GM21825 (cell line): ENCODE results near the gene DPH6.

Experiments
- ATAC-seq: cut with Tn5 transposase; IDR thresholded peaks from one replicate; pipeline ENCODE4 v1.9.1; 2021; ENCODE audit warnings: mild to moderate bottlenecking, moderate library complexity; ENCODE audit not compliant: unreplicated experiment

DPH6 gene

DNA sequence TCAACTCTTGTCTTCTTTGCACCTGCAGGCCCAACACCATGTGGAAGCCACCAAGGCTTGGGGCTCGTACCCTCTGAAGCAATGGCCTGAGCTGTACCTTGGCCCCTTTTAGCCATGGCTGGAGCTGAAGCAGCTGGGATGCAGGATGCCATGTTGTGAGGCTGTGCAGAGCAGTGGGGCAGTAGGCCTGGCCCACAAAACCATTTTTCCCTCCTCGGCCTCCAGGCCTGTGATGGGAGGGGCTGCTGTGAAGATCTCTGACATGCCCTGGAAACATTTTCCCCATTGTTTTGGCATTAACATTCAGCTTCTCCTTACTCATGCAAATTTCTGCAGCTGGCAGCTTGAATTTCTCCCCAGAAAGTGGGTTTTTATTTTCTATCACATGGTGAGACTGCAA lies 58.5 kb downstream of the DPH6 start:
- ATAC-seq, result no peak

- no peak for ATAC-seq
These were observed 59.7 kb downstream of the DPH6 start for GRCh38 chr15:35486296-35486695.

DNA sequence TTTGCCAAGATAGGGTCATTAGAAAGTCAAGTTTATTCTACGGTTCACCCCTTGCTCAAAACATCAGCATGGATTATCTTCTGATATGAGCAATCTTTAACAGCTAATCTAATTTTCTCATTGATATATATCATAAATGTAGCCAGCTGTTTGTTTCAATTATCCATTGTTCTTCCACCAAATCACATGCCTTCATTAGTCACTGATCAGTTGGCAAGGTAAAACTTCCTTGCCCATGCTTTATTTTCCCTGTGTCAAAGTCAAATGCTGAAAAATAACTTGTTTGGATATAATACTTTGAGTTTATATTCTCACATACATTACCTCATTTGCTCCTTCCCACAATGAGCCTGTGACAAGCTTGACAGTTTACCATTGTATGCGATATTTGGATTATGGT lies 60.6 kb downstream of the DPH6 start:
- no peak for ATAC-seq

DNA sequence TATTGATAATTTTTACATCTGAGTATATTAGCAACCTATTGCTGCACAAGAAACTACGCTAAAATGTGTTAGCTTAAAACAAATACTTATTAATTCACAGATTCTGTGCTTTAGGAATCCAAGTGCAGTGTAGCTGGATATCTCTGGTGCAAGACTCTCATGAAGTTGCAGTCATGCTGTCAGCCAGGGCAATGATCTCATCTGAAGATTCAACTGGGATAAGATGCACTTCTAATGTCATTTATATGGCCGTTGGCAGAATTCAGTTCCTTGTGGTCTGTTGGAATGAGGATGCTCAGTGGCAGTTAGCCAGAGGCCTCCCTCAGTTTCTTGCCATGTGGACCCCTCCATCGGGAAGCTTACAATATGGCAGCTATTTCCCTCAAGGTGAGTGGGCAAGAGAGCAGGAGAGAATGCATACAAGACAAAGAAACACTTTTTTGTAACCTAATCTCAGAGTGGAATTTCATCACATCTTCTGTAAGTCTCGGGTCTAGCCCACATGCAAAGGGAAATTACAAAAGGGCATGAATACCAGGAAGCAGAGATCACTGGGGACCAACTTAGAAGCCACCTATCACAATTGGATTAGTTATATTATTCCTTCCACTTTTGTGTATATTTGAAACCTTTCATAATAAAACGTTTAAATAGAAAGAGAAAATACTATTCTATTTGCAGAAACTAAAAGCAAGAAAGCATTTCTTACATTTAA lies 61.6 kb downstream of the DPH6 start:
- no peak for ATAC-seq

GRCh38 chr15:35481992-35482391 lies 64.0 kb downstream of the DPH6 start:
- ATAC-seq, result no peak

DNA sequence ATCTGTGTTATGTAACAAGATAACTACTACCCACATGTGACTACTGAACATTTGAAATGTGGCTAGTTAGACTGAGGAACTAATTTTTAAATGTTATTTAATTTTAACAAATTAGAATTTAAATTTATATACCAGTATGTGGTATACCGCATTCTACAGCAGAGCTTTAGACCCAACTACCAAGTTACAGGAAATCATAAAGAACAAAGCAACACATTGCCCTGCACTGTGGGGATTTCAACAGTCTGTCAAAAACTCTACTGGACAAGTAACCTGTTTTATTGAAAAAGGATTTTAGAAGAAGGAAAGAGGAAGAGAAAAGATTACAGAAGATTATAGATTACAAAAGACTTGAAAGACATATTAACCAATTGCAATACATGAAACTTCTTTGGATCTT lies 64.9 kb downstream of the DPH6 start:
- ATAC-seq, result no peak

DNA sequence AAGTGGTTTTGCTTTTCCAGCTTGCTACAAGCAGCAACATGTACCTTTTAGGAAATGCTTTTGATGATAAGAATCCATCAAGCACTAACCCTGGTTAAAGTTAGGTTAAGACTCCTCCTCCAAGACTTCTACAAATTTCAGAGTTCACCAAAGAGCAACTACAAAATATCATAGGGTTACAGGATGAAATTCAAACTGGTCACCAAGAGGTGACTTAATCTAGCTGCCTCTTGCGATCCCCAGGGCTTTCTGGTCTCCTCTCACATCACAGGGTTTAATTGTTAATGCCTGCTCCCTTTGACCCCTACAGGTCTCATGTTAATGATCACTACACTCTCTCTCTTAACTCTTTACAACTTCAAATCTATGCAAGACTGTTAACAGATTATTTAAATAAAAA lies 66.5 kb downstream of the DPH6 start:
- no peak for ATAC-seq

GRCh38 chr15:35477312-35478262 lies 68.4 kb downstream of the DPH6 start:
- ATAC-seq, result no peak

GRCh38 chr15:35471024-35471423 lies 74.9 kb downstream of the DPH6 start:
- no peak for ATAC-seq

DNA sequence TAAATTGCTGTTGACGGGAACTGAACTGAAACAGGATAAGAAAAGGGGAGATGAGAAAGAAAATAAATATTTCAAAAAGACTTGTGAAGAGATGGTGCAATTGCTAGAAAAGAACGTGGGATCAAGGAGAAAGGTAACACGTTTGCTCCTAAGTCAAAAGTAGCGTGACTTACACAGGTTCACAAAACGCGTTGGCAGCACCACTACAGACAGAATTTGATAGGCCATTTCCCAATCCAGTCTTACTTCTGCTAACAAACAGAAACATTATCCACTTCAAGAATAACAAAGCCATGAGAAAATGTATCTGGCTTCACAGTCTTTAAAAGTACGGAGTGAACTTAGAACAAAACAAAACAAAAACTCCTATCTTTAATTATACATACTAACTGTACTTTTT lies 75.5 kb downstream of the DPH6 start:
- ATAC-seq, result no peak

DNA sequence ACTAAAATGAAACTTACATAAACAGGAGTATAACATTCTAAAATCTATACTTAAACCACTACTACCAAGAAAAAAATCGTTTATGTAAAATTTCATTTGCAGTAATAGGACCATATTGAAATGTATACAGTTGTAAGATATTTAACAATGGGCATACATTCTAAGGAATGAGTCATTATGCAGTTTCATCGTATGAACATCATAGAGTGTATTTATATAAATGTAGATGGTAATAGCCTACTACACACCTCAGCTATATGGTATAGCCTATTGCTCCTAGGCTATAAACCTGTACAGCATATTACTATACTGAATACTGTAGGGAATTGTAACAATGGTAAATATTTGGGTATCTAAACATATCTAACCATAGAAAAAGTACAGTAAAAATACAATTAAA lies 79.5 kb downstream of the DPH6 start:
- ATAC-seq, result no peak

GRCh38 chr15:35465783-35466182 lies 80.2 kb downstream of the DPH6 start:
- no peak for ATAC-seq

GRCh38 chr15:35460616-35461015 lies 85.3 kb downstream of the DPH6 start:
- ATAC-seq, result no peak

DNA sequence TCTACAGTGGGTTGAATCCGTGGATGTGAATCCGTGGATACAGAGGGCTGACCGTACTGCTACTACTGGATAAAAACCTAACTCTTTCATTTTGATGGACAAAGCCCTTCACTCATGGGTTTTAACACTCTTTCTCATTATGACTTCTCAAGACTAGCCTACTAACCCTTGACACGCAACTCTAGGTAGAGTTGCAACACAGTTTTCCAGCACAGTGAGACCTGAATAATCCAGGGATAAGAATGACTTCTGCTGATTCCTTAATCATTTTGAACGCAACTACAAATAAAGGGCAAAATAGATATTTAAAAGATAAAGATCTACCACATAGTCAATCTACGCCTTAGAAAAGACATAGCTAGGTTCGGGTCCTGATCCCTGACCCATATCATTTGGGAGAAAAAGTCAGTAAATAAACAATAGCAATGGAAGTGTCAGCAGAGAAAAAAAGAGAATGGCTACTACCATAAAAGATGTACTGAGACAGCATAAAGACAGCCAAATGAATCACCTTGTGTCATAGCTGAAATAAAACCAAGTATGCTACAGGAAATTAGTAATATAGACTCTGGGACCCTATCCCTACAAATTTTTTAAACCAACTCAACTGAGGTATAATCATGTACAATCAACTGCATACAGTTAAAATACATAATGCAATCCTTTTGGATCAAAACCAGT lies 87.6 kb downstream of the DPH6 start:
- ATAC-seq, result no peak

- ATAC-seq, result no peak
These were observed 90.8 kb downstream of the DPH6 start for GRCh38 chr15:35455201-35455600.

- no peak for ATAC-seq
These were observed 95.5 kb downstream of the DPH6 start for GRCh38 chr15:35450492-35450891.

GRCh38 chr15:35448294-35448693 lies 97.7 kb downstream of the DPH6 start:
- ATAC-seq, result no peak

- ATAC-seq, result no peak
These were observed 100.1 kb downstream of the DPH6 start for GRCh38 chr15:35445891-35446290.

GRCh38 chr15:35444557-35445204 lies 101.3 kb downstream of the DPH6 start:
- ATAC-seq, result no peak

DNA sequence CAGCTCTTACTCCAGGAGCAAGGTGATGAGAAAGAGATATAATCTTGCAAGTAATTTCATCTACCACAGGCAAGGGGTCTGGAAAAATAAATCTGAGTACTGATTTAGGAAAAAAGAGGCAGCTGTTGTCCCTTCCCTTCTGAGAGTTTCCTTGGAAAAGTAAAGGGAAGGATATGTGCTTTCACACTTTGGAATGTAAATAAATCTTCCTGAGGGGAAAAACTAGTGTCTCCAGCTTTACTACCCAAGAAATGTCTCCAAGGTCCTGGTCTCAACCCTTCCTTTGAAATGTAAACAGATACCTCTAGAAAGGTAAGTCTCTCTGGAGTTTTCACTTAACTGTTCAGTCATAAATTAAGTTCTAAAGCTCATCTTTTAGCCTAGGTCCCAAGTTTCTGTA lies 102.6 kb downstream of the DPH6 start:
- no peak for ATAC-seq

DNA sequence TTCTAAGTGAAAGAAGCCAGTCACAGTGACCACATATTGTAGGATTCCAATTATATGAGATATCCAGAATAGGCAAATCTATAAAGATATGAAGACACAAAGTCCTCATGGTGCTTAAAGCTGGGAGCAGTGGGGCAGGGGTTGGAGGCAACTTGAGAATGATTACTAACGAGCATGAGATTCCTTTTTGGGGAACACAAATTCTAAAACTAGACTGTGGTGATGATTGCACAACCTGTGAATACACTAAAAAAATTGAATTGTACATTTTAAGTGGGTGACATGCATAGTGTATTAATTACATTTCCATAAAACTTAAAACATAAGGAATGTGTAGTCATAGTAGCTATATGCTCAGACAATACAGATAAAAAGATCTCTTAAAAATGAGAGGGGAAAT lies 103.2 kb downstream of the DPH6 start:
- ATAC-seq, result no peak
